HG03025 (cell line): ENCODE results near the gene NGEF.

Experiments used
- ATAC-seq: cut with Tn5 transposase; IDR thresholded peaks from one replicate; pipeline ENCODE4 v1.9.1; 2021; ENCODE audit warnings: mild to moderate bottlenecking, moderate library complexity; ENCODE audit not compliant: unreplicated experiment, low FRiP score

The NGEF gene

DNA sequence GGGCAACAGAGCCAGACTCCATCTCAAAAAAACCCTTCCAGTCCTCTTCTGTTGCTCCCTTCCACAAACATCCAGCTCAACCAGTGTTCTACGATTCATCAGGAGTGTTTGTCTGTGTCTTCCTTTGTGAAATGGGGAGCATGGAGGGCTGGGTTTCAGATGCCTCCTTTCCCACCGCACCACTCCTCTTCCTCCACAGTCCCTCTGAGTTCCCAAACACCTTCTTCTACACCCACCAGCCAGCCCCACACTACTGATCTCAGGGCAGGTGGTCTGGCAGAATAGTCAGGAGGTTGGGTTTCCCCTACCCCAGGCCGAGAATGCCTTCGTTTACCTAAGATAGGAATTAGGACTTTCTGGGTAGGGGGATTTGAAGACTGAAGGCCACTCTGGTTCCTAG lies 36.9 kb downstream of the NGEF start:
- ATAC-seq, result no peak

DNA sequence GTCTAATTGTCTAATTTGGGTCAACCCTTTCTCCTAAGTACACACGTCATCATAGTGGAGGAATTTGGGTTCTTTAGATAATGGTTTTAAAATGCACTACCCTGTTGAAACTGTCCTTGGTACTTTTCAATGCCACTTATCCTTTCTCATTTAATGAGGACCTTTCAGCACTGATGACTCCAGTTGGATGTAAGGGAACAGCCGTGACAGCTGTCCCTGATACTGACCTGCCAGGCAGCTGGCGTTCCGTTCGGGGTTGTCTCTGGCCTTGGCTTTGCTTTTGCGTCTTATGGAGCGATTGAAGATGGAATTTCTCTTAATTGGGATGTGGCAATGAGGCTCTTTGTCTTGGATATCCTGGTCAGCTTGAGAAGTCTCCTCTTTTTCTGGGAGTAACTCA lies 38.7 kb downstream of the NGEF start:
- no peak for ATAC-seq

DNA sequence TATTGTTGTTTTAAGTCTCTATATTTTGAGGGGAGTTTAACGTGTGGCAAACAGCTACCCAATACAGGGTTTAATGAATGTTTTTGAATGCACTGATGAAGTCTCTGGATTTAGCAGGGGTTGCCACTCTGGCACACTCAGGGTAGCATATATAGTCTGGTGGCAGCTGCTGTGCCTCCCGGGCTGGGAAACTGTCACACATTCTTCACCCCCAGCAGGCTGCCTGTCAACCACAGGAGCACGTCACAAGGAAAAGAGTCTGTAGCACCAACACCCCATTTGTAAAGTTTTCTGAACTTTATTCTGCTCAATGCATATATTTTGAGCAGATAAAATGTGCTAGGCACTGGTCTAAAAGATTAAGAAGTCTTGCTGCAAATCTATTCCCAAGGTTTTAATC lies 39.3 kb downstream of the NGEF start:
- no peak for ATAC-seq

DNA sequence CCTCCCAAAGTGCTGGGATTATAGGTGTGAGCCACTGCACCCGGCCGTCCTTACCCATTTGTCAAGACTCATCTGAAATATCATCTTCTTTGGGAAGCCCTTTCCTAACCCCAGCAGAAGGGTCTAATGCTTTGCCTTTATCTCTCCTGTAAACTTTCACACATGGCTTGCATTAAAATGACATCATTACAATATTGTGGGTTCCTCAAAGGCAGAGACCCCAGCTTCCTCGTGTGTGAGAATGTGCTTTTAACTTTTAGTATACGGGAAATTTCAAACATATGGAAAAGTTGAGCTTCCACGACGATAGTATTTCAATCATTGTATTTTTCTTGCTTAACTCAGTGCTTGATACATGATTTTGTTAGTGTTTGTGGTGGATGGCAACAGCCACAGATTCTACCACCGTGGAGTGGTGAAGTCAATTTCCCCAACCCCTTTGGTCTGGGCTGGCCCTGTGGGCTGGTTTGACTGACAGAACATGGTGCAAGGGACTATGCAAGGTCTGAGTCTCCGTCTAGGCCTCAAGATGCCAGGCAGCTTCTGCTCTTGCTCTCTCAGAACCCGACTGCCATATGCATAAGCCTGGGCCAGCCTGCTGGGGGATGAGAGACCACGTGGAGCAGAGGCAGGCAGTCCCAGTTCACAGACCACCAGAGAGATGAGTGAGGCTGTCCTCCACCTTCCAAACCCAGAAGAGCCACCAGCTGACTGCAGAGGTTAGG lies 39.9 kb downstream of the NGEF start:
- no peak for ATAC-seq

DNA sequence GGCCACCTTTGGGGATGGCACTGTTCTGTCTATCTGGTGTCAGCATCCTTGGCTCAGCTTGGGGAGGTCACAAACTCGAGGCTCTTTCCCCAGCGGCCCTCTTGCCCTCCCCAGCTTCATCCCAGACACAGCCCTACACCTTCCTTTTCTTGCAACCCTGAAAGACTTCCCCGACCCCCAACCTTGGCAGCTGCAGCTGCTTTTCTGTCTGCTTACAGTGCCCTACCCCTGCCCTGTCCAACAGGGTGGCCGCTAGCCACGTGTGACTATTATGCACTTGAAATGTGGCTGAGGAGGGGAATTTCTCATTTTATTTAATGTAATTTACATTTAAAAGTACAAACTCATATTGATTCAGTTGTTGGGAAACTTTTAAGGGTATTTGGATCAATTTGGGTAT lies 41.3 kb downstream of the NGEF start:
- ATAC-seq, result no peak

DNA sequence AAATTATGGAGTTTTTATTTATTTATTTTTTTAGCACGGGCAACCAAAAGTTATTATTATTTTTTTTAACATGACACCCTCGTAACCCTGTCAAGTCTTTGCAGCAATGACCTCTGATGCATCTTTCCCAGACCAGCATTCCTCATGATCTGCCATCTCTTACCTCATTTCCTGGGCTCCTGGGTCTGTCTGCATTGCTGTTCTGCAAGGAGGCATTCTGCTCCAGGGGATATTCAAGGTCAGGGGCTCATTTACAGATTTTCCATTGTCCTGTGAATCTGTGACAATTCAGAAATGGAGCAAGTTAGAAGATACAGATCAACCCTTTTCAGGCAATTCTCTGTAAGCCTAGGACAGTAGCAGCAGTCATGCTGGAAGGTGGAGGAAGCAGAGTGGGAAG lies 43.0 kb downstream of the NGEF start:
- no peak for ATAC-seq

DNA sequence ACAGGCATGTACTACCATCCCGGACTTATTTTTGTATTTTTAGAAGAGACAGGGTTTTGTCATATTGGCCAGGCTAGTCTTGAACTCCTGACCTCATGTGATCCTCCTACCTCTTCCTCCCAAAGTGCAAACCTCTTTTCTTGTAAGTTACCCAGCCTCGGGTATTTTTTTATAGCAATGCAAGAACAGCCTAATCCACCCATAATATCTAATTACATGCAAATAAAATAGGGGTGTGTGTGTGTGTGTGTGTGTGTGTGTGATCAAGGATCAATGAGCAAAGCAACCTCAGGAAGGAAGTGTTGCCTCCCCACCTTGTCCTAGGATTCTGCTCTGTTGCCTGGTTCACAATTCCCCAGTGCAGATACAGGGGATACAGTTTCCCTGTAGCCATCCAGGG lies 45.6 kb downstream of the NGEF start:
- ATAC-seq, result no peak

DNA sequence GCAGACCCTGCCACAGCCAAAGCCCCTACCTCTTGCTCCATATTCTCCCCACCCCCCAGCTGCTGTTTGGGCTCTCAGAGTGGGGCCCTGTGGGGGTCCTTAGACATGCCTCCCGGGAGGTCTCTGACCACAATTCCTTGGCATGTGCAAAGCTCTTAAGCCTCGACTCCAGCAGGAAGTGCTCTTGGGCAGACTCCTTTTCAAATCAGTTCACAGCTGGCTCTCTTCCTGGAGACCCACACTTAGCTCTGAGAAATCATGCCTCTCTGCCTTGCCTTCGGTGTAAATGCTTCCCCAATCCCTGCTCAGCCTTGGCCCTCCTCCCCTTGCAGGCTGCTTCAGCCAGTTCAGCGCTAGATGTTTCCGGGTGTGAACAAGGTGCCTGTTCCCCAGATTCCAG lies 46.9 kb downstream of the NGEF start:
- ATAC-seq, result no peak

DNA sequence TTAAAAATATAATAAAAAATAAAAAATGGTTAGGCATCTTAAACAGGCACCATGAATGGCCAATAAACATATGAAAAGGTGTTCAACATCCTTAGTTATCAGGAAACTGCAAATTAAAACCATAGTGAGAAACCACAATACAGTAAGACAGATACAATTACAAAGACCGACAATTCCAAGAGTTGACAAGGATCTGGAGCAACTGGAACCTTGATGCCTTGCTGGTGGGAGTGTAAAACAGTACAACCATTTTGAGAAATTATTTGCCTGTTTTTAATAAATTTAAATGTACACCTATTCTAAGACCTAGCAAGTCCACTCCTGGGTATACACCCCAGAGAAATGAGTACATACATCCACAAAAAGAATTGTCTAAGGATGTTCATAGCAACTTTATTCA lies 49.1 kb downstream of the NGEF start:
- ATAC-seq, result no peak

DNA sequence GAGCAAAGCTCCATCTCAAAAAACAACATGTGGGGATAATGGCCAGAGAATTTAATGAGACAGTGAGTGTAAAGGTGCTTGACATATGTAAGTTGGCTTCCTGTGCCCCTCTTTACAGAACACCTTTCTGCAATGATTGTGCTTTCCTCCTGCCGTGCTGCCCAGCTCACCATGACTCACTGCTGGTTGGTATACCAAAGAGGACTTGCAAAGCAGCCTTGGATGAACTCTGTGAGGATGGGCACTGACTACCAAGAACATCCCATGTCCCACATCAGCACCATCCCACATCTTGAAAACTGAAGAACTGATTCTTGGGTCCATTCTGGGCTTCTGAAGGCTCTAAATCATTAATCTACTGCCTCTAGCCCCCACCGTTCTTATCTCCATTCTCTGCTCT lies 52.2 kb downstream of the NGEF start:
- ATAC-seq, result no peak

DNA sequence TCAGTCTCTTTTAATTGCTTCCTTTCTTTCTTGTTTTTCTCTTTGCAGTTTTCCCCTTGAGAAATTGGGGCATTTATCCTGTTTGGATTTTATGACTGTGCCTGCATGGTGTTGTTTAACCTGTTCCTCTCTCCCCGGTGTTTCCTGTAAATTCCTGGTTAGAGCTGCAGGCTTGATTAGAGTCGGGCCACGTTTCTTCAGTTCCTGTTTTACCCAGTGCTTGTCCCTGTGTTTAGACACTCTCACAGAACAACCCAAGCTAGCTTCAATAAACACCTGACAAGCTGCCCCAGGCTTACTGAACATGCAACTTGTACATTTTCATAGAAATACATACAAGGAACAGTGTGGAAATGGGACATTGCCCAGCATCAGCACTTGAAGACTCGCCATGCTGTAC lies 53.9 kb downstream of the NGEF start:
- no peak for ATAC-seq

DNA sequence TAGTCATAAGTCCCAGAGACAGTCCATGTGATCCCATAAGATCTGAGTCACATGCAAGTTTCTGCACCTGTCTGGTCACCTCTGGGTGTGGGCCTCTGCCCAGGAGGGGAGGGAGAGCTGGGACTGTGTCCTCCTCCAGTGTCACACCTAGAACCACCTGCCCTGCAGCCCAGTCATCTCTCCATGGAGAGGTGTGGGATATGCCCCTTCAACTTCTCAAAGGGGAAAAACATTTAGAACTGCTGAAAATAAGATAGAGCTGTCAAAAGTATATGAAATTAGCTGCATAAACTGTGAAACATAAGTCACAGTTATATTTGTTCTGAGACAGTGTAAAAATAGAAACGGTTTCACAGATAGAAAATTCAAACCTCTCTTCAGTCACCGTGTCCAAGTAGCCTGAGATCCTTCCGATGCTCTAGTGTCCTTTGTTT lies 55.4 kb downstream of the NGEF start:
- ATAC-seq, result no peak

DNA sequence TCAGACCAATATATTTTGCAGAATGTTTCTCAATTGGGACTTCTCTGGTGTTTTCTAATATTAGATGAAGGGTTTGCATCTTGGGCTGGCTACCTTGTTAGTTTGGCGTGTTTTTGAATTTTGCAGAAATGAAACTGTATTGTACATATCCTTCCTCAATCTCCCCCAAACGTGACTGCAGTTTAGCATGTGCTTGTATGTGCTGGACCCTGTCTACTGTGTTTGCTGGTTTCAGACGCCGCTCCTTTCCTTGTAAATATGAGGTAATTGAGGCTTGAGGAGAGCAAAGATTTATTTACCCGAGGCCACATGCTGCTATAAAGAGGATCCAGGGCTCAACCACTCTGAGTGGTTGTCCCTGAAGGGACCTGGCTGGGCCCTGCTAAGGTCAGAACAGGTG lies 57.2 kb downstream of the NGEF start:
- ATAC-seq, result peak; percentile 54

DNA sequence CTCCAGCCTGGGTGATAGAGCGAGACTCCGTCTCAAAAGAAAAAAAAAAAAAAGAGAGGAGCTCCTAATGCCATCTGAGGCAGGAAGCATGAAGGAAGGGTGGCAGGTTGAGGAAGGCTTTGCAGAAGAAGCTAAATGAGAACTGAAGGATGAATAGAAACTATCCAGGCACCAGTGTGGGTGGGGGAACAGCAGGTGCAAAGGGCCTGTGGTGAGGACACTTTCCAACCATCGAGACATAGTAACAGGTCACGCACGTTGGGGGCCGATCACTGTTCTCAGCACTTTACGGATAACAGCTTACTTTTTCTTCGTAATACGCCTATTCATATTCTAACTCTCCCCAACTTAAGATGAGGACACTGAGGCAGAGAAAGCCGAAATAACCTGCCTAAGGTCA lies 58.4 kb downstream of the NGEF start:
- no peak for ATAC-seq

DNA sequence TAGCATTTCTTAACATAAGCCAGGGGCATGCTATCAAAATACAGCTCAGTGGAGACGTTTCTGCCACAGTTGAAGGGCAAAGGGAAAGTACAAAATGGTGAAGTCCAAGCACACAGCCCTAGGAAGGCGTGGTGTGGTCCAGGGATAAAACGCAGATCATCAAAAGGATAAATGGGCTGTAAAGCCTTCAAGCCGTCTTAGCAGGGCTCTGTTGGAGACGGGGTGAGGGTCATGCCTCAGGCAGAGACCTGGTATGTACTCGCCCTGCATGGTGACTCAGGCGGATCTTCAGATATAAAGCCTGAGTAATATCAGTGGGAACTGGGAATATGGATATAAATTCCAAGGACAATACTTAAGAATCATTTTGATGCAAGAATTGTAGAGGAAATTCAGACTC lies 61.2 kb downstream of the NGEF start:
- ATAC-seq, result no peak

DNA sequence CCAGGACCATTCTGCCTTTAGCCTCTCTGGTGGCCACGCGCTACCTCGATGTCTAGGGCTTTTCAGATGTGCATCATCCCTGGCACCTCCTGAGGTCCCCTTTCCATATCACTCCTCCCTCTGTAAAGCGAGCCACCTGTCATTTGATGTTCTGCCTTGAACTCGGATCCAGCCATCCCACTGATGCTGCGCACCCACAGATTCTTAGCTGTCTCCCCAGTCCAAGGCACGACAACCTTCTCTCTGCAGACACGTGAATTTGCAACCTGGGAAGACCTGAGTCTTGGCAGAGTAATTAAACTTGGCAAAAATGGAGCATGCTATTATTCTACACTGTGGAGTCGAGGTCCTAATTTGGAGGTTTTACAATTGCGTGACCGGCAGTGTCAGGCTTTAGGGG lies 61.9 kb downstream of the NGEF start:
- ATAC-seq, result no peak

DNA sequence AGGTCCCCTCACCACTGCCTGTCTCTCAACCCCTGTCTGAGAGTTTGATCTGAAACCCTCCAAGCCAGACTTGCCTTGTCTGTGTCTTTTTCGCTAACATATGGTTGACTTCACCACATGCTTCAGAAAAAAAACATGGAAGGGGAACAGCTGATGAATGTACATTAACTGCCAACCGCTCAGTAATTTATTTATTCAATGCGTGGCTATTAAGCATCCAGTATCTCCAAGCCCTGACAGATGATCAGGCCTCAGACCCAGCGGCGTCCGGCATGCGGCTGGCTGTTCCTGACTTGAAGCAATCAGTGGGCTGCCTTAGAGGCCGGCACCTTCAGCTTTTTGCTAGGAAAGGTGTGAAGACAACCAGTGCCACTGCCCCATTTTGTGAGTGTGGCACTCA lies 62.3 kb downstream of the NGEF start:
- ATAC-seq, result no peak

DNA sequence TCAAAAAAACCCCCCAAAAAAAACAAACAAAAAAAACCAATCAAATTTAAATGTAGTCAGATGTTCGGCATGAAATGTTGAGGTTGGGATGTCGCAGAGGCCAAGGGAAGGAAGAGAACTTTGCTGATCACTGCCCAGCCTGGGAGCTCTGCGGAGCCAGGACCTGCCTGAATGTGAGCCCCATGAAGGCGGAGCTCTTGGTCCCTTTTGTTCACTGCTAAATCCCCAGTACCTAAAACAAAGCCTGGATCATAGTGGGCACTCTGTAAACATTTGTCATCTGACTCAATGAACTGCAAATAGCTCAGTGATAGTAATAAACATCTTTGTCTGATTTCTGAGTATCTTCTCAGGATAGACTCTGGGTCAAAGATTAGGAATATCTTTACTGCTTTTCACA lies 64.0 kb downstream of the NGEF start:
- no peak for ATAC-seq

DNA sequence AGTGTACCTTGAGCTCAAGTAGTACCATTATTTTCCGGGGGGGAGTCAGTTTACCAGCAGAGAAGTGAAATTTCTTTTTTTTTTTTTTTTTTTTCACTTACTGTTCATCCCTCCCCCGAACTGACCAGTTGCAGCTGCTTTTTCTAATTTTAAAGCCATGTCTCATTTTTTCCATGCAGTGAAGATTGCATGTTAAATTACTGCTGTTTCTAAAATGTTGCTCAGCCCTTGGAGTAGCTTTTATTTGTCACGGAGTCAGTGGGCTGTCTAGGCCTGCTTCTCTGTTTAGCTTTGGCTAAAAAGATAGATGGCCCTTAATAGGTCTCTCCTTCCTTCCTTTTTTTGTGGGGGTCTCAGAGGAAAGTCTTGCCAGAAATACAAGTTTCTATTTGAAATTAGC lies 70.2 kb downstream of the NGEF start:
- no peak for ATAC-seq

DNA sequence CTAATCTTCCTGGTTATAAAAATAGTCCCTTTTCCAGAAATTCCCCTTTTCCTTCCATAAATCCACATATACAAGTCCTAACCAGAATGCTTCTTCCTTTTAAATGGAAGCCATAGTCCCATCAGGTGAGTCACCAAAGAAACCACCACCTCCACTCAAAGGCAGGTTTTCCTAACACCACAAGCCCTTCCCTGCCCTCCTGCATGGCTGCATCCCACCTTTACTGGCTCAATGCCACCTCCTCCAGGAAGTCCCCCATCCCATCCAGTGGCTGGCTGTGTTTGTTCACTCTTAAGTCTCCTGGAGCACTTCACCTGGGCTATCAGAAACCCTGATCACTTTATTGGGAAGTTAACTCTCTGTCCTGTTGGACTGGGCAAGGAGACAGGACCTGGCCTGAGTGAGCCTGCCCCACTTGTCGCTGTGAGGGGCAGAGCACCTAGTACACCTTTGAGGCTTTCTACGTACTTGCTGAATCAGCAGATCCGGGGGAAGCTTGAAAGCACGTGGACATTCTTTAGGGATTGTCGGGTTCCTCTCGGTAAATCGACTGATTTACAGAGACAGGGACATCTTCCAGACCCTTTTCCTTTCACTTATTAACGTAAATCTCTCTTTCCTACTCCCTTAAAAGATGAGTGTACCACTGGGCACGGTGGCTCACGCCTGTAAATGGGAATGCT lies 71.0 kb downstream of the NGEF start:
- no peak for ATAC-seq

DNA sequence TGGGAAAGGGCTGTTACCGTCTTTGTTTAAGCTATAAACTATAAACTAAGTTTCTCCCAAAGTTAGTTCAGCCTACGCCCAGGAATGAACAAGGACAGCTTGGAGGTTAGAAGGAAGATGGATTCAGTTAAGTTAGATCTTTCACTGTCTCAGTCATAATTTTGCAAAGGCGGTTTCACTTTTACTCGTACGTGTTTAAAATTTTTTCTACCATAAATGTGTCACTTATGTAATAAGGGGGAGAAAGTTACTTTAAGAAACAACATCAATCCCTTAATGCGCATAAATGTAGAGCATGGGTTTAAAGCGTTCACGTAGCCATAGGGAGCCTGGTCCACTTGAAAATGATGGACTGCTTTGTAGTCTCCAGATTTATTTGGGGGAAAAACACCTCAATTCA lies 71.7 kb downstream of the NGEF start:
- ATAC-seq, result no peak

DNA sequence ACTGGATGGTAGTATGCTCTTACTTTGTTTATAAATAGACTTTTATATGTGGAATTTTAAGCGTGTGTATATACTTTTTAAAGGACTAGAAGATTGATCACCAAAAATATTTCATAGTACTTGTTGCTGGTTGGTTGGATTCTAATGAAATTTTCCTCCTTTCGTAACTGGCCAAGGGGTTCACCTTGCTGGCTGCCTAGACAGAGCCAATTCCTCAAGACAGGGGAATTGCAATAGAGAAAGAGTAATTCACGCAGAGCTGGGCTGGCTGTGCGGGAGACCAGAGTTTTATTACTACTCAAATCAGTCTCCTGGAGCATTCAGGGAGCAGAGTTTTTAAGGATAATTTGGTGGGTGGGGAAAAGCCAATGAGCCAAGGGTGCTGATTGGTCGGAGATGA lies 72.3 kb downstream of the NGEF start:
- no peak for ATAC-seq
